SK-N-SH (cell line): ENCODE results near the gene CDK6. TPM values are rescaled to one million over a fixed set of nuclear protein-coding genes. Genes with fewer than 3 reads are reported as not detected.

Experiments
- CTCF ChIA-PET: fragments of 300-600, 350-600 bp; formaldehyde crosslinking; extraction: SDS; loops from one replicate; lab custom pipeline; 2021; lab: Yijun Ruan, JAX
- POLR2A ChIA-PET: fragments of 350-600 bp; sonication (Branson Sonifier 250); formaldehyde crosslinking; extraction: SDS; loops from one replicate; lab custom pipeline; 2020; ENCODE audit warnings: antibody characterized with exemption, inconsistent platforms; lab: Yijun Ruan, JAX
- DNase-seq: peaks from one replicate; pipeline ENCODE4 v3.0.0; 2012
- H2AFZ ChIP-seq: fragments of 200-600 bp; sonication (generic); 2 replicates; pipeline ENCODE4 v1.8.1; 2016; ENCODE audit warnings: antibody characterized with exemption, mild to moderate bottlenecking, low read depth
- H3F3A ChIP-seq: fragments of 200-600 bp; sonication (generic); replicated peaks from 2 replicates; pipeline ENCODE3; 2016; ENCODE audit warnings: antibody characterized with exemption, mild to moderate bottlenecking; ENCODE audit not compliant: insufficient read depth
- H3K27ac ChIP-seq, 2 experiments: fragments of 200-500 bp in 1 of 2; fragments of 200-600 bp in 1 of 2; sonication (Bioruptor generic) in 1 of 2; sonication (generic), shearing (Covaris generic) in 1 of 2; 2 replicates each; pipeline versions ENCODE4 v1.5.1 to v1.6.1; 2014 to 2016; ENCODE audit warnings: low read depth in 2 of 2, inconsistent platforms in 1 of 2, low read length in 1 of 2, mild to moderate bottlenecking in 1 of 2, mixed read lengths in 1 of 2
- H3K27me3 ChIP-seq: fragments of 200-600 bp; sonication (generic), shearing (Covaris generic); 2 replicates; pipeline ENCODE4 v1.6.1; 2016; ENCODE audit warnings: mixed run types; ENCODE audit not compliant: insufficient read depth
- H3K36me3 ChIP-seq, 2 experiments: fragments of 200-500 bp in 1 of 2; fragments of 200-600 bp in 1 of 2; sonication (Bioruptor generic) in 1 of 2; sonication (generic) in 1 of 2; replicated peaks in 1 of 2; 2 replicates each; pipeline versions ENCODE3 to v1.5.1; 2014 to 2016; ENCODE audit warnings: low read length in 1 of 2, mild to moderate bottlenecking in 1 of 2; ENCODE audit not compliant: insufficient read depth in 2 of 2, control insufficient read depth in 1 of 2
- H3K4me1 ChIP-seq, 2 experiments: fragments of 200-500 bp in 1 of 2; fragments of 200-600 bp in 1 of 2; sonication (Bioruptor generic) in 1 of 2; sonication (generic), shearing (Covaris generic) in 1 of 2; 2 replicates each; pipeline versions ENCODE4 v1.5.1 to v1.6.1; 2014 to 2016; ENCODE audit warnings: low read depth in 1 of 2, low read length in 1 of 2, mixed run types in 1 of 2; ENCODE audit not compliant: insufficient read depth in 2 of 2, control insufficient read depth in 1 of 2
- H3K4me2 ChIP-seq: fragments of 200-600 bp; sonication (generic), shearing (Covaris generic); 2 replicates; pipeline ENCODE4 v1.6.1; 2017; ENCODE audit warnings: mixed run types
- H3K4me3 ChIP-seq, 2 experiments: fragments of 200-500 bp in 1 of 2; fragments of 200-600 bp in 1 of 2; sonication (Bioruptor generic) in 1 of 2; sonication (generic), shearing (Covaris generic) in 1 of 2; 2 replicates each; pipeline versions ENCODE4 v1.5.1 to v1.8.1; 2014 to 2016; ENCODE audit warnings: low read depth in 2 of 2, inconsistent platforms in 1 of 2, low read length in 1 of 2, mild to moderate bottlenecking in 1 of 2, mixed read lengths in 1 of 2, moderate library complexity in 1 of 2
- H3K79me2 ChIP-seq: fragments of 200-600 bp; sonication (generic); 2 replicates; pipeline ENCODE4 v1.8.1; 2017; ENCODE audit warnings: mild to moderate bottlenecking; ENCODE audit not compliant: insufficient read depth
- H3K9ac ChIP-seq: fragments of 200-600 bp; sonication (generic); 2 replicates; pipeline ENCODE4 v1.6.1; 2017; ENCODE audit warnings: mixed run types
- H3K9me2 ChIP-seq: fragments of 200-600 bp; sonication (generic); 2 replicates; pipeline ENCODE4 v1.6.1; 2017; ENCODE audit warnings: mixed run types
- H3K9me3 ChIP-seq: fragments of 200-600 bp; sonication (generic); 2 replicates; pipeline ENCODE4 v1.6.1; 2017; ENCODE audit warnings: mixed run types, mild to moderate bottlenecking, moderate library complexity
- H4K20me1 ChIP-seq: fragments of 200-600 bp; sonication (generic); 2 replicates; pipeline ENCODE4 v1.6.1; 2017; ENCODE audit warnings: mild to moderate bottlenecking, mixed run types; ENCODE audit not compliant: insufficient read depth
- CHD2 ChIP-seq: fragments of 150-350 bp; IDR thresholded peaks from 2 replicates; pipeline ENCODE4 v1.6.1; 2018; ENCODE audit warnings: low read length; ENCODE audit not compliant: partially characterized antibody
- CTCF ChIP-seq: fragments of 200-600 bp; sonication (generic); IDR thresholded peaks from 2 replicates; pipeline ENCODE4 v1.6.1; 2017; ENCODE audit warnings: antibody characterized with exemption, mild to moderate bottlenecking, moderate library complexity
- ELF1 ChIP-seq: IDR thresholded peaks from 2 replicates; pipeline ENCODE4 v1.4.0; 2012
- EP300 ChIP-seq, 2 experiments: IDR thresholded peaks; 2 replicates each; pipeline versions ENCODE4 v1.4.0 to v1.6.1; 2012; ENCODE audit warnings: borderline replicate concordance in 1 of 2, low read depth in 1 of 2, low read length in 1 of 2
- EZH2phosphoT487 ChIP-seq: fragments of 200-600 bp; sonication (generic); IDR thresholded peaks from 2 replicates; pipeline ENCODE4 v1.6.1; 2017; ENCODE audit warnings: low read depth, mixed run types, mild to moderate bottlenecking, antibody characterized with exemption, moderate library complexity, borderline replicate concordance
- FOSL2 ChIP-seq: IDR thresholded peaks from 2 replicates; pipeline ENCODE4 v1.4.0; 2012; ENCODE audit warnings: low read depth, mild to moderate bottlenecking, moderate library complexity, borderline replicate concordance
- FOXJ3 ChIP-seq: sonication (generic); formaldehyde crosslinking; IDR thresholded peaks from 2 replicates; pipeline ENCODE4 v1.5.1; 2020; ENCODE audit warnings: mild to moderate bottlenecking, missing genetic modification reagents
- GABPA ChIP-seq: IDR thresholded peaks from 2 replicates; pipeline ENCODE4 v1.4.0; 2012; ENCODE audit warnings: low read depth, mild to moderate bottlenecking
- GATA2 ChIP-seq: sonication (generic); formaldehyde crosslinking; IDR thresholded peaks from 2 replicates; pipeline ENCODE4 v1.5.0; 2020; ENCODE audit warnings: mild to moderate bottlenecking, missing genetic modification reagents
- MXI1 ChIP-seq: IDR thresholded peaks from 2 replicates; pipeline ENCODE4 v1.6.1; 2012; ENCODE audit warnings: mild to moderate bottlenecking, low read depth, low read length, improper control_type of control experiment
- NFIC ChIP-seq: IDR thresholded peaks from 2 replicates; pipeline ENCODE4 v1.4.0; 2012; ENCODE audit warnings: borderline replicate concordance
- PBX3 ChIP-seq: IDR thresholded peaks from 2 replicates; pipeline ENCODE4; 2012
- POLR2AphosphoS5 ChIP-seq: IDR thresholded peaks from 2 replicates; pipeline ENCODE4 v1.6.1; 2012; ENCODE audit warnings: low read depth, low read length
- RAD21 ChIP-seq: IDR thresholded peaks from 2 replicates; pipeline ENCODE4 v1.6.1; 2012; ENCODE audit warnings: mild to moderate bottlenecking, low read length
- RCOR1 ChIP-seq: fragments of 150-350 bp; IDR thresholded peaks from 2 replicates; pipeline ENCODE4 v1.6.1; 2017; ENCODE audit warnings: antibody characterized with exemption, low read length
- REST ChIP-seq: IDR thresholded peaks from 2 replicates; pipeline ENCODE4 v1.6.1; 2012; ENCODE audit warnings: mild to moderate bottlenecking, low read depth, low read length, moderate library complexity
- RXRA ChIP-seq: IDR thresholded peaks from 2 replicates; pipeline ENCODE4 v1.4.0; 2012; ENCODE audit warnings: low read depth, mild to moderate bottlenecking, borderline replicate concordance
- SIN3A ChIP-seq: IDR thresholded peaks from 2 replicates; pipeline ENCODE4 v1.6.1; 2012; ENCODE audit warnings: low read depth, mild to moderate bottlenecking, low read length, moderate library complexity, borderline replicate concordance
- TCF12 ChIP-seq: IDR thresholded peaks from 2 replicates; pipeline ENCODE4 v1.4.0; 2012
- USF2 ChIP-seq: fragments of 150-350 bp; IDR thresholded peaks from 2 replicates; pipeline ENCODE4 v1.6.1; 2017; ENCODE audit warnings: antibody characterized with exemption, low read length, low read depth, borderline replicate concordance
- WGBS: methylation state at CpG from one replicate; pipeline ENCODE4 v1.1.6; 2017; ENCODE audit warnings: low lambda C conversion rate; 5-methylcytosine and 5-hydroxymethylcytosine counted together
- polyA plus RNA-seq, 3 experiments: library from polyadenylated mRNA; depleted of rRNA; stranded (reverse); fragments of >200 nt; gene quantifications; 2 replicates each; pipeline ENCODE4 v1.2.3, GENCODE V29; 2012

The CDK6 gene
- polyA plus RNA-seq, 1 of the 3 experiments (the other 2 are of a cell fraction), result 30.3 TPM

- no peak overlapping the region for H3K9ac ChIP-seq
- H3K9me3 ChIP-seq, result no peaks in the 10 kb centered on the region
- peaks cover 61% of the 10 kb centered on the region for H4K20me1 ChIP-seq
- no peak overlapping the region for H2AFZ ChIP-seq
- WGBS, result 61% methylated on average over 3 of the region's 3 CpGs
- H3K4me3 ChIP-seq, result no peak overlapping the region
- H3K4me2 ChIP-seq, result no peak overlapping the region; the same call in 1 of the 2 replicates
- no peaks in the 10 kb centered on the region for H3K9me2 ChIP-seq
- ChIA-PET POLR2A (interaction anchor here (0.9 kb wide), 1 partner anchor 51 kb away, joined by 3 read pairs; no protein-coding TSS in a partner anchor), CTCF (interaction anchor here (0.6 to 4.5 kb wide), 10 partner anchors 9 to 83 kb away, joined by 3 to 22 read pairs (median 3); no protein-coding TSS in a partner anchor)
- peaks cover 98% of the 10 kb centered on the region for H3K79me2 ChIP-seq
- H3K4me1 ChIP-seq, result peaks cover 18 to 42% of the 10 kb centered on the region in 2 experiments; a peak in 3 of 4 replicates
- TF ChIP-seq RCOR1, result peak; percentile 99
- TF ChIP-seq FOXJ3 (CRISPR knock-in tag), result peak; percentile 90
- no peak for TF ChIP-seq GABPA
- no peak for TF ChIP-seq EZH2phosphoT487
- peak in 1 of 2 experiments; percentile 96; a peak in 2 of 4 replicates for TF ChIP-seq EP300 (IDR thresholded peaks at IDR 0.05; ENCODE audit: borderline replicate concordance in 1 of 2, low read depth in 1 of 2, low read length in 1 of 2)
- TF ChIP-seq TCF12, result peak; percentile 45
- TF ChIP-seq FOSL2, result no peak
- no peak for TF ChIP-seq SIN3A
- TF ChIP-seq GATA2 (CRISPR knock-in tag), result peak; percentile 57
- no peak for TF ChIP-seq ELF1
- no peak for TF ChIP-seq USF2
- TF ChIP-seq CTCF, result no peak
- TF ChIP-seq RXRA, result no peak
- peak; percentile 54; the same call in 1 of the 2 replicates for TF ChIP-seq POLR2AphosphoS5
- TF ChIP-seq REST, result no peak
- TF ChIP-seq NFIC, result no peak
- peak; percentile 18; the same call in 1 of the 2 replicates for TF ChIP-seq MXI1
- TF ChIP-seq PBX3, result no peak
- TF ChIP-seq RAD21, result peak; percentile 37
- TF ChIP-seq CHD2, result peak; percentile 89
- H3K27ac ChIP-seq, result peak overlapping the region; percentile 23 to 90; a peak in 3 of 4 replicates
- H3F3A ChIP-seq, result peaks cover 11% of the 10 kb centered on the region
- H3K36me3 ChIP-seq, result peaks cover 9 to 42% of the 10 kb centered on the region in 2 experiments
- DNase-seq, result peak; percentile 54
- no peaks in the 10 kb centered on the region for H3K27me3 ChIP-seq
Measured at GRCh38 chr7:92781117-92781720, 55.2 kb downstream of the CDK6 start.
